ENCODE measurements around the gene LRRC56. TPM values are rescaled to one million over a fixed set of nuclear protein-coding genes. Genes with fewer than 3 reads are reported as not detected.

The LRRC56 gene
- total RNA-seq (1 to 10 TPM; 2.4 TPM), total RNA-seq (0.76 to 22.7 (median 4.8) reads per million in 172 experiments)
- 2.5 TPM for polyA plus RNA-seq (2013, experiment 1 of 2)
- polyA plus RNA-seq (2013, experiment 2 of 2) = 3.0 TPM

- no peak for TF ChIP-seq CTCF (IDR thresholded peaks at IDR 0.05)
- no peaks in the 10 kb centered on the region for H3K27me3 Mint-ChIP-seq
- POLR2A ChIA-PET = interaction anchor here (0.7 to 3.3 kb wide), 6 partner anchors 10 to 330 kb away, joined by 3 to 24 read pairs (median 16); partner anchors contain the start of genes BET1L, PHRF1, RIC8A and RNH1
Measured at GRCh38 chr11:536841-537621, at the start of gene LRRC56. Gene LRRC56, plus strand, starts transcription at chr11:537527. Its CDS starts 3,158 bp downstream, at chr11:540685.

GRCh38 chr11:487571-488021, 49.7 kb upstream of the LRRC56 start:
- ChIA-PET CTCF (no interaction called here), POLR2A (no interaction called here)
- Histone ChIP-seq H3K36me3 (ENCODE audit: insufficient read depth, low read length) (no peaks in the 10 kb centered on the region), H3K4me1 (ENCODE audit: insufficient read depth, low read length) (no peaks in the 10 kb centered on the region), H3K27me3 (ENCODE audit: control insufficient read depth in 1 of 2, insufficient read depth in 2 of 2, low read length in 2 of 2) (no peaks in the 10 kb centered on the region), H3K4me3 (ENCODE audit: low read length) (no peak overlapping the region), H3K9me3 (ENCODE audit: control insufficient read depth in 1 of 2, insufficient read depth in 1 of 2, low read length in 2 of 2) (peaks cover 0 to 3% of the 10 kb centered on the region in 2 experiments), H3K27ac (ENCODE audit: low read depth in 1 of 2, low read length in 2 of 2) (no peak overlapping the region)
- no peak for ATAC-seq (ENCODE audit: poor library complexity)
- no peaks in the 10 kb centered on the region for H3K9me3 Mint-ChIP-seq
- no peak overlapping the region for H3K4me3 Mint-ChIP-seq
- no peaks in the 10 kb centered on the region for H3K27me3 Mint-ChIP-seq
- DNase-seq = peak in 1 of 14 experiments; percentile 18
- H3K36me3 Mint-ChIP-seq (ENCODE audit: low read depth) = peaks cover 8% of the 10 kb centered on the region
- H3K4me1 Mint-ChIP-seq (ENCODE audit: low read depth) = no peaks in the 10 kb centered on the region
- intact Hi-C loops (cut with DNase I, micrococcal nuclease) = no loop called here
- H3K27ac Mint-ChIP-seq = no peak overlapping the region
- no peak for TF ChIP-seq CTCF (IDR thresholded peaks at IDR 0.05)

More at GRCh38 chr11:536841-537621, at the start of gene LRRC56:
- intact Hi-C loops (cut with DNase I, micrococcal nuclease) = loop anchor here (2.0 to 5.0 kb wide), 3 partner anchors 18 to 260 kb away; partner anchors contain the start of gene SLC25A22 (in 1 of the 2)
- H3K27ac Mint-ChIP-seq = peak within 1 kb of the TSS; percentile 93
- peaks cover 16% of the 10 kb centered on the region for H3K4me1 Mint-ChIP-seq (ENCODE audit: low read depth)
- peak; percentile 70 to 96 (median 86) for DNase-seq
- H3K36me3 Mint-ChIP-seq (ENCODE audit: low read depth) = peaks cover 9% of the 10 kb centered on the region
- H3K9me3 Mint-ChIP-seq = no peaks in the 10 kb centered on the region
- CTCF ChIA-PET = interaction anchor here (1.1 kb wide), 1 partner anchor 18 kb away, joined by 3 read pairs; no protein-coding TSS in a partner anchor
- ATAC-seq (ENCODE audit: poor library complexity) = peak; percentile 19
- peak within 1 kb of the TSS; percentile 73 to 79 for H3K27ac ChIP-seq (ENCODE audit: low read depth in 1 of 2, low read length in 2 of 2)
- peaks cover 44% of the 10 kb centered on the region for H3K4me1 ChIP-seq (ENCODE audit: insufficient read depth, low read length)
- peak within 1 kb of the TSS; percentile 59 for H3K4me3 ChIP-seq (ENCODE audit: low read length)
- peaks cover 17% of the 10 kb centered on the region for H3K36me3 ChIP-seq (ENCODE audit: insufficient read depth, low read length)
- H3K27me3 ChIP-seq (ENCODE audit: control insufficient read depth in 1 of 2, insufficient read depth in 2 of 2, low read length in 2 of 2) = no peaks in the 10 kb centered on the region
- H3K9me3 ChIP-seq (ENCODE audit: control insufficient read depth in 1 of 2, insufficient read depth in 1 of 2, low read length in 2 of 2) = no peaks in the 10 kb centered on the region
- H3K4me3 Mint-ChIP-seq = peak within 1 kb of the TSS; percentile 98

GRCh38 chr11:488062-488461, 49.3 kb upstream of the LRRC56 start:
- Histone ChIP-seq H3K4me1 (ENCODE audit: insufficient read depth, low read length) (no peaks in the 10 kb centered on the region), H3K4me3 (ENCODE audit: low read length) (no peak overlapping the region), H3K27me3 (ENCODE audit: control insufficient read depth in 1 of 2, insufficient read depth in 2 of 2, low read length in 2 of 2) (no peaks in the 10 kb centered on the region), H3K27ac (ENCODE audit: low read depth in 1 of 2, low read length in 2 of 2) (no peak overlapping the region), H3K9me3 (ENCODE audit: control insufficient read depth in 1 of 2, insufficient read depth in 1 of 2, low read length in 2 of 2) (peaks cover 0 to 3% of the 10 kb centered on the region in 2 experiments), H3K36me3 (ENCODE audit: insufficient read depth, low read length) (no peaks in the 10 kb centered on the region)
- Mint-ChIP-seq H3K9me3 (no peaks in the 10 kb centered on the region), H3K4me1 (ENCODE audit: low read depth) (no peaks in the 10 kb centered on the region), H3K36me3 (ENCODE audit: low read depth) (peaks cover 13% of the 10 kb centered on the region), H3K27ac (no peak overlapping the region), H3K27me3 (no peaks in the 10 kb centered on the region), H3K4me3 (no peak overlapping the region)
- CTCF ChIA-PET = no interaction called here
- DNase-seq = no peak
- intact Hi-C loops (cut with DNase I, micrococcal nuclease) = no loop called here
- no peak for TF ChIP-seq CTCF (IDR thresholded peaks at IDR 0.05)
- POLR2A ChIA-PET = no interaction called here
- ATAC-seq (ENCODE audit: poor library complexity) = no peak

All from CD4-positive, alpha-beta T cell (primary cell).